HuH-7 (cell line): ENCODE measurements around the gene ARHGAP1.

Experiments used
- DNase-seq: peaks from one replicate; pipeline ENCODE4 v3.0.0; 2011; ENCODE audit warnings: low spot score

ARHGAP1 gene

GRCh38 chr11:46700241-46701077, at the start of gene ARHGAP1, which contains the start of gene ZNF408:
Gene ARHGAP1, minus strand, starts transcription at chr11:46700619. Its CDS starts 4,512 bp downstream, at chr11:46696107.
Gene ZNF408, plus strand, starts transcription at chr11:46701031. Its CDS starts 17 bp downstream, at chr11:46701048.
- DNase-seq: peak; percentile 96

- no peak for DNase-seq
Observed at GRCh38 chr11:46747150-46747549, 46.7 kb upstream of the ARHGAP1 start.

- no peak for DNase-seq
Observed at GRCh38 chr11:46745995-46746394, 45.6 kb upstream of the ARHGAP1 start.

- no peak for DNase-seq
Observed at GRCh38 chr11:46745328-46745727, 44.9 kb upstream of the ARHGAP1 start.

- no peak for DNase-seq
Observed at GRCh38 chr11:46743693-46744339, 43.4 kb upstream of the ARHGAP1 start.

- no peak for DNase-seq
Observed at GRCh38 chr11:46743043-46743442, 42.6 kb upstream of the ARHGAP1 start.

- no peak for DNase-seq
Observed at GRCh38 chr11:46741600-46742484, 41.4 kb upstream of the ARHGAP1 start.

- DNase-seq: no peak
Observed at GRCh38 chr11:46738887-46739286, 38.5 kb upstream of the ARHGAP1 start.

- no peak for DNase-seq
Observed at GRCh38 chr11:46737699-46738098, 37.3 kb upstream of the ARHGAP1 start.

GRCh38 chr11:46736615-46737014, 36.2 kb upstream of the ARHGAP1 start:
- no peak for DNase-seq

GRCh38 chr11:46736146-46736545, 35.7 kb upstream of the ARHGAP1 start:
- no peak for DNase-seq

- DNase-seq: no peak
Observed at GRCh38 chr11:46733234-46733633, 32.8 kb upstream of the ARHGAP1 start.

- no peak for DNase-seq
Observed at GRCh38 chr11:46731545-46731944, 31.1 kb upstream of the ARHGAP1 start.

- no peak for DNase-seq
Observed at GRCh38 chr11:46729110-46730027, 28.9 kb upstream of the ARHGAP1 start.

GRCh38 chr11:46728659-46729040, 28.2 kb upstream of the ARHGAP1 start:
- no peak for DNase-seq

GRCh38 chr11:46727952-46728658, 27.7 kb upstream of the ARHGAP1 start:
- DNase-seq: no peak

- no peak for DNase-seq
Observed at GRCh38 chr11:46726206-46726862, 25.9 kb upstream of the ARHGAP1 start.

GRCh38 chr11:46725338-46726205, 25.2 kb upstream of the ARHGAP1 start:
- no peak for DNase-seq

- DNase-seq: no peak
Observed at GRCh38 chr11:46724088-46724487, 23.7 kb upstream of the ARHGAP1 start.
